Cardiac muscle cell (in vitro differentiated cells and primary cell): ENCODE data around the gene RAB28. TPM values are rescaled to one million over a fixed set of nuclear protein-coding genes. Genes with fewer than 3 reads are reported as not detected.

Experiments
- DNase-seq, 2 donors: peaks; one replicate each; pipeline versions ENCODE4 v3.0.0 to v3.0.0-alpha.2; 2010 to 2017; ENCODE audit warnings: low read depth in 1 of 2, low spot score in 1 of 2
- H3K27ac ChIP-seq: fragments of 200-600 bp; sonication (generic); 2 replicates; pipeline ENCODE4 v1.5.1; 2016
- H3K27me3 ChIP-seq: fragments of 200-600 bp; sonication (generic); 2 replicates; pipeline ENCODE4 v1.6.0; 2016; ENCODE audit warnings: control low read depth
- H3K36me3 ChIP-seq: fragments of 200-600 bp; sonication (generic); 2 replicates; pipeline ENCODE4 v1.5.1; 2016; ENCODE audit warnings: control low read depth
- H3K4me1 ChIP-seq: fragments of 200-600 bp; sonication (generic); 2 replicates; pipeline ENCODE4 v1.8.1; 2017; ENCODE audit warnings: low read depth, mild to moderate bottlenecking, mixed run types
- H3K4me3 ChIP-seq: fragments of 200-600 bp; sonication (generic); 2 replicates; pipeline ENCODE4 v1.5.1; 2016; ENCODE audit warnings: mild to moderate bottlenecking
- H3K9me3 ChIP-seq: fragments of 200-600 bp; sonication (generic); 2 replicates; pipeline ENCODE4 v1.5.1; 2017; ENCODE audit warnings: low read depth, mild to moderate bottlenecking, control low read depth
- CTCF ChIP-seq: IDR thresholded peaks from 2 replicates; pipeline ENCODE4 v1.5.1; 2012; ENCODE audit warnings: low read depth, mild to moderate bottlenecking, low read length
- polyA plus RNA-seq: library from polyadenylated mRNA; unstranded; fragments of >200 nt; fragmentation: Nextera tagmentation; extraction: Ambion mirVana; gene quantifications from 2 replicates; pipeline ENCODE4 v1.2.1, GENCODE V29; 2016
- total RNA-seq: library from RNA; depleted of rRNA; stranded (reverse); fragments of >200 nt; gene quantifications from 2 replicates; pipeline ENCODE4 v1.2.3, GENCODE V29; 2016

RAB28 gene
- total and polyA plus RNA-seq, 2 experiments from 2014 or later, result 20.3 to 33.0 TPM

DNA sequence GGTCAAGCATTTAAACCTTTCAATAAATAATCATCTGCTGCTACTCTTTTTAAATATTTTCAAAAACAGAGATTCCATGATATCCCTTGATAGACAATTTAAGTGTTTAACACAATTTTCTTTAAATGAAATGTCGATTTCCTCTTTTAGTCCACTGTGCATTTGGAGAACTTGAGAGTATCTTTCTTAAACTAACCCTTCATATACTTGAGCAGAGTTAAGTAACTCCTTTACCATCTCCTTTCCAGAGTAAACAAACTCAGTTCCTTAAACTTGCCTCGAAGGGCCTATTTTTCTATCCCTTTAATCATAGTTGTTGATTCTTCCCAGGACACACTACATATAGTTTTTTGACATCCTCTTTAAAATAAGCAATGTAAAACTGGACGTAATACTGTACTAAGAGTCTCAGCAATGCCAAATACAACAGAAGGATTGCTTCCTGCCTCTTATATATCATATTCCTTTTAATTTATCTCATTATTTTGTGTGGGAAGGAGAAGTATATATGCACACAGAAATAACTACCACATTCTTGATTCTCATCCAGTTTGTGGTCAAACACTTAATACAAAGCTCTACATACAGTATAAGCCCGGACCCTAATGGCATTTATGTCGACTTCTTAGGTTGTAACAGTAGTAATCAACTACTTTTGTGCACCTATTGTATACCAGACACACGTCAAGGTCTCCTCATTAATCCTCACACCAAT, 22.8 kb downstream of the RAB28 start:
- Histone ChIP-seq H3K4me3 (no peak overlapping the region), H3K9me3 (no peaks in the 10 kb centered on the region), H3K36me3 (no peaks in the 10 kb centered on the region), H3K27me3 (no peaks in the 10 kb centered on the region), H3K27ac (no peak overlapping the region), H3K4me1 (no peaks in the 10 kb centered on the region)
- peak in 1 of 2 donors; percentile 70 for DNase-seq
- no peak for TF ChIP-seq CTCF

DNA sequence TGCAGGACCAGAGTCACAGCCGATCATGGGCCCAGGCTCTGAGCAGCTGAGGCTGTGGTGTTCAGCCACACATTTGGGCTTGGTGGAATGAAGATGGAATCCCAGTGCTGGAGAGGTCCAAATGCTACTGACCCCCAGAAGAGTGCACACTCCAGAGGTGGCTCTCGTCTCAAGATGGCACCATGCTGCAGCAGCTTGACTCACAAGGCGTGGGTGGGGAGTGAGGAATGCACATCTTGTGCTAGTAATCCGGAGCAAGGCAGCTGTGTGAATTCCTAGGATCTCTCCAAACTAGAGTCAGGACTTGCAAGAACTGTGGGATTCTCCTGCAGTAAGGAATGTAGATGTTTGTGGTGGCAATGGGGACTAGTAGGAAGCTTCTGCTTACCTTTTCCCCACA, 28.7 kb downstream of the RAB28 start:
- DNase-seq, result no peak
- Histone ChIP-seq H3K36me3 (no peaks in the 10 kb centered on the region), H3K27me3 (no peaks in the 10 kb centered on the region)

DNA sequence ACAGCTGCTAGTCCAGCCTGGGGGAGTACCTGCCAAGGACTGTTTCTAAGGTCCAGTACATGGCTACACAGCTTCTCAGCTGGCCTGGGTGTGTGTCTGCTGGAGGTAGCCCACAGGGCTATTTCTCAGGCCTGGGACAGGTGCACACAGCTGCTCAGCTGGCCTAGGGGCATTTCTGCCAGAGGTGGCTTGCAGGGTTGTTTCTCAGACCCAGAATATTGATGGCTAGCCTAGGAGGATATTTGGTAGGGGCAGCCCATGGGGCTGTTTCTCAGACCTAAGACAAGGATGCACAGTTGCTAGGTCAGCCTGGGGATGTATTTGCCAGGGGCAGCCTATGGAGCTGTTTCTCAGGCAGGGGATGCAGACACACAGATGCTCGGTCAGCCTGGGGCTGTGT, 29.4 kb downstream of the RAB28 start:
- H3K4me1 ChIP-seq, result no peaks in the 10 kb centered on the region
- H3K27ac ChIP-seq, result no peak overlapping the region
- H3K36me3 ChIP-seq, result no peaks in the 10 kb centered on the region
- no peaks in the 10 kb centered on the region for H3K27me3 ChIP-seq
- DNase-seq, result no peak
- no peak for TF ChIP-seq CTCF
- no peaks in the 10 kb centered on the region for H3K9me3 ChIP-seq
- H3K4me3 ChIP-seq, result no peak overlapping the region

More for the DNA sequence above, 28.7 kb downstream of the RAB28 start:
- Histone ChIP-seq H3K27ac (no peak overlapping the region), H3K4me1 (no peaks in the 10 kb centered on the region), H3K9me3 (no peaks in the 10 kb centered on the region), H3K4me3 (no peak overlapping the region)
- no peak for TF ChIP-seq CTCF

GRCh38 chr4:13452927-13453579, 31.1 kb downstream of the RAB28 start:
- Histone ChIP-seq H3K9me3 (no peaks in the 10 kb centered on the region), H3K27ac (no peak overlapping the region), H3K27me3 (no peaks in the 10 kb centered on the region), H3K36me3 (no peaks in the 10 kb centered on the region), H3K4me3 (no peak overlapping the region), H3K4me1 (no peaks in the 10 kb centered on the region)
- no peak for DNase-seq
- no peak for TF ChIP-seq CTCF

GRCh38 chr4:13449590-13449989, 34.5 kb downstream of the RAB28 start:
- no peak overlapping the region for H3K4me3 ChIP-seq
- DNase-seq, result no peak
- no peak for TF ChIP-seq CTCF
- no peaks in the 10 kb centered on the region for H3K36me3 ChIP-seq
- H3K27ac ChIP-seq, result no peak overlapping the region
- no peaks in the 10 kb centered on the region for H3K27me3 ChIP-seq
- H3K4me1 ChIP-seq, result no peaks in the 10 kb centered on the region
- no peaks in the 10 kb centered on the region for H3K9me3 ChIP-seq
